HFFc6 (cell line): ENCODE results near the gene APC2. TPM values are rescaled to one million over a fixed set of nuclear protein-coding genes. Genes with fewer than 3 reads are reported as not detected.

ENCODE experiments used
- DNase-seq: peaks from one replicate; pipeline ENCODE4 v3.0.0-alpha.2; 2018
- H3K27ac Mint-ChIP-seq: 2 replicates; pipeline ENCODE4 v1.8.0; 2020; ENCODE audit warnings: mild to moderate bottlenecking, mixed read lengths
- H3K27me3 Mint-ChIP-seq: 2 replicates; pipeline ENCODE4 v1.8.0; 2021; ENCODE audit warnings: mild to moderate bottlenecking, moderate library complexity, mixed read lengths; ENCODE audit not compliant: insufficient read depth
- H3K36me3 Mint-ChIP-seq: 2 replicates; pipeline ENCODE4 v1.8.0; 2021; ENCODE audit warnings: low read depth, mixed read lengths
- H3K4me1 Mint-ChIP-seq: 2 replicates; pipeline ENCODE4 v1.8.0; 2020; ENCODE audit warnings: low read depth, mixed read lengths
- H3K4me3 Mint-ChIP-seq: 2 replicates; pipeline ENCODE4 v1.8.0; 2020; ENCODE audit warnings: mild to moderate bottlenecking, moderate library complexity, mixed read lengths
- H3K9me3 Mint-ChIP-seq: 2 replicates; pipeline ENCODE4 v1.8.0; 2020; ENCODE audit warnings: mild to moderate bottlenecking, mixed read lengths
- total RNA-seq, 6 experiments: library from RNA; stranded (reverse); fragmentation: NEBNext Ultra II Directional; extraction: Animal tissue kit (Norgen Biotek cat#: 25700); gene quantifications; 2 replicates in 1 of 6; 3 replicates in 5 of 6; pipeline ENCODE4 v1.2.3, GENCODE V29; 2021
- TF ChIP-seq, protein P1 (sequence below): fragments of 200-600 bp; sonication (generic); IDR thresholded peaks from 2 replicates; pipeline ENCODE4 v1.5.0; 2021; ENCODE audit warnings: antibody characterized with exemption, mild to moderate bottlenecking

Gene APC2
- total RNA-seq, 6 experiments from 2014 or later, result 0.18 to 0.47 (median 0.32) TPM

DNA sequence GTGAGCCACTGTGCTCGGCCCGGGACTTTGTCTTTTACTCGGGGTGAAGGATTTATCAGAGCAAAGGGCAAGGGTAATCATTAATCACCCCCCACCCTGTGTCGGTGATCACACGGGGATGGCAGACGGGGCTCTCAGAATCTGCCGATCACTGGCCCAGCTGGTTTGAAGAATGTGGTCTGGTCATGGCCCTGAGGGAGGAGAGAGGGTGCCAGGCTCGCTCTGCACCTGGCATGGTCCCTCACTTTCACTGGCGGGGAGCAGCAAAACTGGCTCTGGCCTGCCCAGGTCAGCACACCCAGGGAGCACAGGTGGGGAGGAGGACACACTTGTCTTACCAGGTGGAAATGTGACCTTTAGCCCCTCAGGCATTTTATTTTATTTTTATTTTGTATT is 51.3 kb downstream of the APC2 start:
- TF ChIP-seq, protein P1, sequence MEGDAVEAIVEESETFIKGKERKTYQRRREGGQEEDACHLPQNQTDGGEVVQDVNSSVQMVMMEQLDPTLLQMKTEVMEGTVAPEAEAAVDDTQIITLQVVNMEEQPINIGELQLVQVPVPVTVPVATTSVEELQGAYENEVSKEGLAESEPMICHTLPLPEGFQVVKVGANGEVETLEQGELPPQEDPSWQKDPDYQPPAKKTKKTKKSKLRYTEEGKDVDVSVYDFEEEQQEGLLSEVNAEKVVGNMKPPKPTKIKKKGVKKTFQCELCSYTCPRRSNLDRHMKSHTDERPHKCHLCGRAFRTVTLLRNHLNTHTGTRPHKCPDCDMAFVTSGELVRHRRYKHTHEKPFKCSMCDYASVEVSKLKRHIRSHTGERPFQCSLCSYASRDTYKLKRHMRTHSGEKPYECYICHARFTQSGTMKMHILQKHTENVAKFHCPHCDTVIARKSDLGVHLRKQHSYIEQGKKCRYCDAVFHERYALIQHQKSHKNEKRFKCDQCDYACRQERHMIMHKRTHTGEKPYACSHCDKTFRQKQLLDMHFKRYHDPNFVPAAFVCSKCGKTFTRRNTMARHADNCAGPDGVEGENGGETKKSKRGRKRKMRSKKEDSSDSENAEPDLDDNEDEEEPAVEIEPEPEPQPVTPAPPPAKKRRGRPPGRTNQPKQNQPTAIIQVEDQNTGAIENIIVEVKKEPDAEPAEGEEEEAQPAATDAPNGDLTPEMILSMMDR, result no peak
- no peak for DNase-seq
- H3K9me3 Mint-ChIP-seq, result no peaks in the 10 kb centered on the region
- H3K36me3 Mint-ChIP-seq, result peaks cover 6% of the 10 kb centered on the region; the same call in 1 of the 2 replicates
- peaks cover 16% of the 10 kb centered on the region for H3K27me3 Mint-ChIP-seq
- no peak overlapping the region for H3K4me3 Mint-ChIP-seq
- no peak overlapping the region for H3K27ac Mint-ChIP-seq
- H3K4me1 Mint-ChIP-seq, result no peaks in the 10 kb centered on the region

DNA sequence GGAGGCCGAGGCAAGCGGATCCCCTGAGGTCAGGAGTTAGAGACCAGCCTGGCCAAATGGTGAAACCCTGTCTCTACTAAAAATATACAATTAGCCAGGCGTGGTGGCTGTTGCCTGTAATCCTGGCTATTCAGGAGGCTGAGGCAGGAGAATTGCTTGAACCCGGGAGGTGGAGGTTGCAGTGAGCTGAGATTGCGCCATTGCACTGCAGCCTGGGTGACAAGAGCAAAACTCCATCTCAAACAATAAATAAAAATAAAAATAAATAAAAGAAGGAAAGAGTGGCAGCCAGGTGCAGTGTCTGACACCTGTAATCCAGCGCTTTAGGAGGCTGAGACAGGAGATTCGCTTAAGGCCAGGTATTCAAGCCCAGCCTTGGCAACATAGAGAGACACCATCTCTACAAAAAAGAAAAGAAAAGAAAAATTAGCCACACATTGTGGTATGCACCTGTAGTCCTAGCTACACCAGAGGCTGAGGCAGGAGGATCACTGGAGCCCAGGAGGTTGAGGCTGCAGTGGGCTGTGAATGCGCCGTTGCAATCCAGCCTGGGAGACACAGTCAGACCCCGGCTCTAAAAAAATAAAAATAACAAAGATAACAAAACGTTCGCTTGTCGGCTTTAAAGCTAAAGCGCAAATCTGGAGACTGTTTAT is 52.6 kb downstream of the APC2 start:
- TF ChIP-seq, protein P1, result no peak
- no peak overlapping the region for H3K27ac Mint-ChIP-seq
- H3K27me3 Mint-ChIP-seq, result peaks cover 13% of the 10 kb centered on the region
- peak overlapping the region; percentile 56 for H3K4me3 Mint-ChIP-seq
- H3K36me3 Mint-ChIP-seq, result peaks cover 6% of the 10 kb centered on the region; the same call in 1 of the 2 replicates
- H3K4me1 Mint-ChIP-seq, result peaks cover under 1% of the 10 kb centered on the region; the same call in 1 of the 2 replicates
- no peaks in the 10 kb centered on the region for H3K9me3 Mint-ChIP-seq
- DNase-seq, result no peak

DNA sequence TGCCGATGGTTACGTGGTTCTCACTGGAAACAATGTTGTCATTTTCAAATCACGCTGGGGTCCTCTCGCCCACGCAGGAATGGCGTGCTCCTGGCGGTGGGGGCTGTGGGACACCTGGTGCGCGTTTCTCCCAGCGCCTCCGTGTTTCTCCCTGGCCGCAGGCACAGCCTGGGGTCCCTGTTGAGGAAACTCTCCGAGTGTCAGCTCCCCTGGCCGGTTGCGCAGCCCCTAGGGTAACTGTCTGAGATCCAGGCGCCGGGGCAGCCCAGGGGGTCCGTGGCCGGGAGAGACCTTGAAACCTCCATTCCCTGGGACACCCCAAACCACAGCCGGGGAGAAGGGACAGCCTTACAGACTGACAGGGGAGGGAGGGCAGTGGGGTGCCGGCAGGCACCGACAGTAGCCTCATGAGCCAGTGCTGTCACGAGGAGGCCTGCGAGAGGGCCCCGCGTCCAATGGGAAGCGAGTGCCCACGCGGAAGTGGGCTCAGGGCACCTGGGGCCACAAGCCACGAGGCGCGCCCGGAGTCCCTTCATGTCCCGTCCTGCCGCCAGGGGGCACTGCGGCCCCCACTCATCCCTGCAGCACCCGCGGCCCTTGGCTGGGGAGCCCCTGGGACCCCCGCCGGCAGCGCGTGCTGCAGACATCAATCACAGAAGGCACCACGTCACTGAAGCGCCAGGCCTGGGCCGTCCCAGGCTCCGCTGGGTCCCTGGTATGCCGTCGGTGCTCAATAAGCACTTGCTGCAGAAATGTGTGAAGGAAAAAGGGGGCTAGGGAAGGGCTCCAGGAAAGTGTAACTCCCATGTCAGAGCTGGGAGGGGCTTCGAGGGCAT is 53.4 kb downstream of the APC2 start:
- no peak overlapping the region for H3K27ac Mint-ChIP-seq
- DNase-seq, result no peak
- H3K9me3 Mint-ChIP-seq, result no peaks in the 10 kb centered on the region
- H3K4me3 Mint-ChIP-seq, result peak overlapping the region; percentile 56
- TF ChIP-seq, protein P1, result peak; percentile 93
- H3K4me1 Mint-ChIP-seq, result peaks cover 5% of the 10 kb centered on the region; the same call in 1 of the 2 replicates
- peaks cover 13% of the 10 kb centered on the region for H3K27me3 Mint-ChIP-seq
- peaks cover 6% of the 10 kb centered on the region; the same call in 1 of the 2 replicates for H3K36me3 Mint-ChIP-seq

DNA sequence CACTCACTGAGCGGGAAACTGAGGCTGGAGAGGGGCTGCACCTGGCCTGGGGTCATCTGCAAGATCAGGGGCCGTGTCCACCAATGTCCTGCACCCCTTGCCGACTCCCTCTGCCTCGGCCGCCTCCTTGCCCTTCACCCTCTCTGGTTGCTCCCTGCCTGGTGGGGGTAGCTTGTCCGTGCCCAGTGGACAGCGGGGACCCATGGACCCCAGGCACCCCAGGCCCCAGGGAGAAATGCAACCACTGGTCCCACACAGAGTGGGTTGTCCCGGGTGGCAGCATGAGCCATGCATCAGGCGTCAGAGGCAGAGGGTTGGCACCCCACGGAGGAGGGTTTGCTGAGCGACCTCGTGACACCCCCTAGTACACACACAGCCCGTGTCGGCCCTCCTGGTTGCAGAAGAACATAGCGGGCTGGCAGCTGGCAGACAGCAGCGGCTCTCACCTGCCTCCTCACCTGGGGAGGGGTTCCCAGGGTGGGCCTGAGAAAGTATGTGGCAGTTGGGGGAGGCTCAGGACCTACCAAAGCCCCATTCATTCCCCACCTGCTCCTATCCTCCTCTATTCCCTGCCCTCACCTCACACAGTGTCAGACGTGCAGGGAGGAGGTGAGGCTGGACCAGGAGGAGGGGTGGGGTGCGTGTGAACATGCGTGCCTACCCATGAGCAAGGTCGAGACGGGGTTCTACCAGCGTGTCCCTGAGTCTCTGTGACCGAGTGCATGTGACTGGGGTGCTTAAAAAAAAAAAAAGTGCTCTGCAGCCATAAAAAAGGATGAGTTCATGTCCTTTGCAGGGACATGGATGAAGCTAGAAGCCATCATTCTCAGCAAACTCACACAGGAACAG is 54.2 kb downstream of the APC2 start:
- H3K9me3 Mint-ChIP-seq, result 0 out of 2 replicates have a peak, but pooled peaks cover 3% of the 10 kb centered on the region

More for the DNA sequence above, 54.2 kb downstream of the APC2 start:
- no peak for DNase-seq
- peaks cover 13% of the 10 kb centered on the region for H3K27me3 Mint-ChIP-seq
- TF ChIP-seq, protein P1, result no peak
- peaks cover 5% of the 10 kb centered on the region; the same call in 1 of the 2 replicates for H3K4me1 Mint-ChIP-seq
- H3K27ac Mint-ChIP-seq, result no peak overlapping the region
- no peak overlapping the region for H3K4me3 Mint-ChIP-seq
- peaks cover 6% of the 10 kb centered on the region; the same call in 1 of the 2 replicates for H3K36me3 Mint-ChIP-seq
